ENCODE measurements around the gene ETFA.
A peak's percentile ranks its signal among the peaks of the same experiment; 100 is the strongest.

The ETFA gene

GRCh38 chr15:76340198-76340802 is 29.0 kb upstream of the ETFA start:
- DNase-seq (ENCODE audit: low read depth): peak; percentile 19

GRCh38 chr15:76339305-76340197 is 28.3 kb upstream of the ETFA start:
- DNase-seq (ENCODE audit: low read depth): peak; percentile 29

- DNase-seq (ENCODE audit: low read depth): no peak
These were observed 27.4 kb upstream of the ETFA start for GRCh38 chr15:76338486-76339304.

- no peak for DNase-seq (ENCODE audit: low read depth)
These were observed 26.6 kb upstream of the ETFA start for GRCh38 chr15:76337696-76338485.

GRCh38 chr15:76337059-76337695 is 25.9 kb upstream of the ETFA start:
- DNase-seq (ENCODE audit: low read depth): no peak

GRCh38 chr15:76336254-76337058 is 25.2 kb upstream of the ETFA start, which contains the start of gene ISL2:
Gene ISL2, plus strand, starts transcription at chr15:76336773. Its CDS starts 111 bp downstream, at chr15:76336884.
- DNase-seq (ENCODE audit: low read depth): peak; percentile 65

GRCh38 chr15:76335307-76336253 is 24.3 kb upstream of the ETFA start:
- no peak for DNase-seq (ENCODE audit: low read depth)

- no peak for DNase-seq (ENCODE audit: low read depth)
These were observed 23.4 kb upstream of the ETFA start for GRCh38 chr15:76334438-76335306.

GRCh38 chr15:76333720-76334437 is 22.6 kb upstream of the ETFA start:
- DNase-seq (ENCODE audit: low read depth): no peak

DNA sequence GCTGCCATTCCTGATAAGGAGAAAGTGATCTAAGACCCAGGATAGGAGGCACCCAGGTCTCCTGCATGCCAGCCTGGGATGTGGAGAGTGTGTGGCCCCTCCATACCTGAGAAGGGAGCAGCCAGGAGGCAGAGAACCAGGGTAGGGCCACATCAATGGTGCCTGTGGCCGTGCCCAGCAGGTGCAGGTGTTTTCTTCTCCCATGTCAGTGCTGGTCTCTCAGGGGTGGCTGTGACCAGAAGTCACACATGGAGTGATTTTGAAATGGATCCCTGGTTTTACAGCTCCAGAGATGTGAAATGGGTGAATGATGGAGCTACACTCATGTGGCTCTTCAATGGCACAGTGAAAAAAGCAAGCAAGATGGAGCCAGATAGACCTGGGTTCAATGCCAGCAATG is 22.0 kb upstream of the ETFA start:
- DNase-seq (ENCODE audit: low read depth): no peak

GRCh38 chr15:76332796-76333195 is 21.5 kb upstream of the ETFA start:
- DNase-seq (ENCODE audit: low read depth): no peak

DNA sequence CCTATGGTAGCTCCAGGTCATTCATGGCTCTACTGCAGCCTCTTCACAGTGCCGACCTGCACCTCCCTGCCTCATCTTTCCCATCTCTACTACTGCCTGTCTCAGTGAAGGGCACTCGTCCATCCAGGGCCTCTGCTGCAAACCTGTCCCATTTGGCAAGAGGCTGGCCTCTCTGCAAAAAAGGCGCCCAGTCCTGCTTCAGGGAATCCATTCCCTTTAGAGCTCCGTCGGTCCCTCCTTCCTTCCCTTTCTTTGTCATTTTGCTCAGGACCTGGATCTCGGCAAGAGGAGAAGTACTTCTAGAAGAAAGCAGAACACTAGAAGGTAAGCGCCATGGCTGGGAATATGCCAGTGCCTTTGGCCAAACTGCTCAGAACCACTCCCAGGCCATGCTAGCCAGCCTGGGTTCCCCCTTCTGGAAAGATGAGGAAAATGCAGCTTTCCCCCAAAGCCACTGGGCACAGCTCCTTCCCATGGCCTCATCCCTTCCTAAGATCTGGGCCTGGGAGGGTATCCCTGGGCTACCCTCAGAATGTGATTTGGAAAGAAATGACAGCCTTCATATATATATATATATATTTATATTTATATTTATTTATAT is 18.9 kb upstream of the ETFA start:
- DNase-seq (ENCODE audit: low read depth): peak; percentile 60

DNA sequence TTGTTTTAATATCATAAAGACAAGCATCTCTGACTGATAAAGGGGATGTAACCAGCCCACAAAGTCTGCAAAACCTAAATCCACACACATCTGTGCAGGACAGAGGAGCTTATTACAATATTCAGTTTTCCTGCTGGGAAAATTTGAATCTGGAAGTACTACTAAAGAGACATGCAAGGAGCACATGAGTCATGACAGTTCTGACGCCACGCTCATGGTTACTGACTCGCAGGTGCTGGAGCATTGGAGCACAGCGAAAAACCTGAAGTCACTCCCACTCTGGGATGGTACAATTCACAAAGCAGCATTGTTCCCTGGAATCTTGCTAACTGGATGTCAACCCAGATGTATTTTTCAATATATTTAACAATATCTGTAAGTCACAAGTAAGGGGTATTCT is 17.7 kb upstream of the ETFA start:
- no peak for DNase-seq (ENCODE audit: low read depth)

GRCh38 chr15:76328106-76328696 is 16.9 kb upstream of the ETFA start:
- DNase-seq (ENCODE audit: low read depth): no peak

DNA sequence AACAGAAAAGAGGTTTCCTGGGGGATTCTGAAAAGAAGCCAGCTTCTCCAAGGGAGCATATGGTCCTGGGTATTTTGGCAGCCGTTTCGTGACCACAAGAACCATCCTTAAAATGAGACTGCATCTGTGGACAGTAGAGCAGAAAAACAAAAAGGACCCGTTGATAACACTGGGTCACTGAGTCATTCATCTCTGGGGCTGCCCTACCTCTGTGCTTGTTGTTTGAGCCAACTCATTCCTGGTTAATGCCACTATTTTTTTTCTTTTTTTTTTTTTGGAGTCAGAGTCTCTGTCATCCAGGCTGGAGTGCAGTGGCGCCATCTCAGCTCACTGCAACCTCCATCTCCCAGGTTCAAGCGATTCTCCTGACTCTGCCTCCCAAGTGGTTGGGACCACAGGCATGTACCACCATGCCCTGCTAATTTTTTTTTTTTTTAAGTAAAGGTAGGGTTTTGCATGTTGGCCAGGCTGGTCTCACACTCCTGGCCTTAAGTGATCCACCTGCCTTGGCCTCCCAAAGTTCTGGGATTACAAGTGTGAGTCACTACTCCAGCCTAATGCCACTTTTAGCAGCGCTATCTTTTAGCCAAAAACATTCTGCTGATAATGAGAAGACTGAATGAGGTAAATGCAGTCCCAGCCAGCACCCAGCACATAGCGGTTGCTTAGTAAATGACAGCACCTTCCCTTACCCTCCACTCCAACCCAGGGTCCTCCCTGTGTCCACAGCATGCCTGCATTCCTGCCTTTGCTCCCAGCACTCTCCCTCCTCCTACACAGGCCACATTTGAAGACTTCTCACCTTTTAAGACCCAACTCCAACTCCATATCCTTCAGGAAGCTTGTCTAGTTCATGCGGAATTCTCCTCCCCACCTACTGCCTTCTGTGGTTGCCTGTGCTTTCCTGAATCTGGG is 16.2 kb upstream of the ETFA start:
- no peak for DNase-seq (ENCODE audit: low read depth)

- DNase-seq (ENCODE audit: low read depth): no peak
These were observed 14.4 kb upstream of the ETFA start for GRCh38 chr15:76325704-76326103.

Data from fibroblast of gingiva (primary cell).